ENCODE data around the gene SPATA25. TPM values are rescaled to one million over a fixed set of nuclear protein-coding genes. Genes with fewer than 3 reads are reported as not detected.

Gene SPATA25
- polyA plus RNA-seq, 1 donor (not counting 4 experiments of a cell fraction or from before 2014, with no cell fraction given): not detected

GRCh38 chr20:45845452-45845851 lies 42.0 kb downstream of the SPATA25 start:
- Histone ChIP-seq H4K20me1 (ENCODE audit: control insufficient read depth, extremely low read depth, insufficient read depth, low read length) (no peaks in the 10 kb centered on the region), H3K27ac (ENCODE audit: control insufficient read depth, insufficient read depth, low read length) (no peak overlapping the region), H3K4me3 (ENCODE audit: control insufficient read depth in 2 of 3, extremely low read depth in 1 of 3, insufficient read depth in 2 of 3, low read depth in 1 of 3, low read length in 3 of 3) (no peak overlapping the region), H3K79me2 (ENCODE audit: control insufficient read depth, insufficient read depth, low read length) (no peaks in the 10 kb centered on the region), H3K4me1 (ENCODE audit: control insufficient read depth, extremely low read depth, insufficient read depth, low read length) (no peaks in the 10 kb centered on the region), H2AFZ (ENCODE audit: control insufficient read depth, low read length) (no peak overlapping the region), H3K9me1 (ENCODE audit: control insufficient read depth, extremely low read depth, insufficient read depth, low read length) (no peaks in the 10 kb centered on the region), H3K4me2 (ENCODE audit: control insufficient read depth, extremely low read depth, insufficient read depth, low read depth, low read length) (no peak overlapping the region), H3K9ac (ENCODE audit: control insufficient read depth, extremely low read depth, insufficient read depth, low read length) (no peak overlapping the region), H3K27me3 (ENCODE audit: control insufficient read depth, extremely low read depth, insufficient read depth, low read length) (no peaks in the 10 kb centered on the region), H3K36me3 (ENCODE audit: control insufficient read depth in 2 of 2, extremely low read depth in 1 of 2, insufficient read depth in 2 of 2, low read length in 2 of 2) (peaks cover 17 to 24% of the 10 kb centered on the region in 2 experiments), H3K9me3 (ENCODE audit: control insufficient read depth, low read depth, low read length) (no peaks in the 10 kb centered on the region)
- DNase-seq (ENCODE audit: low read depth, low spot score) (no peak), FAIRE-seq (no peak)
- TF ChIP-seq CTCF (optimal IDR thresholded peaks at IDR 0.05 in 1 of 3, IDR thresholded peaks at IDR 0.05 in 1 of 3, conservative IDR thresholded peaks at IDR 0.05 in 1 of 3; ENCODE audit: extremely low read depth in 1 of 3, insufficient read depth in 2 of 3, low read length in 3 of 3): no peak
- no peak for TF ChIP-seq EZH2 (IDR thresholded peaks at IDR 0.05; ENCODE audit: low read length)
- dilution Hi-C loops (cut with MboI; ENCODE audit: extremely low pct_ligation_motif_present, low sequenced_read_pairs): no loop called here

- H3K9me3 ChIP-seq (ENCODE audit: control insufficient read depth, low read depth, low read length): no peaks in the 10 kb centered on the region
- no peak for DNase-seq (ENCODE audit: low read depth, low spot score)
- H3K4me1 ChIP-seq (ENCODE audit: control insufficient read depth, extremely low read depth, insufficient read depth, low read length): no peaks in the 10 kb centered on the region
- TF ChIP-seq EZH2 (IDR thresholded peaks at IDR 0.05; ENCODE audit: low read length) (no peak), CTCF (optimal IDR thresholded peaks at IDR 0.05 in 1 of 3, IDR thresholded peaks at IDR 0.05 in 1 of 3, conservative IDR thresholded peaks at IDR 0.05 in 1 of 3; ENCODE audit: extremely low read depth in 1 of 3, insufficient read depth in 2 of 3, low read length in 3 of 3) (no peak)
- no peak overlapping the region for H3K9ac ChIP-seq (ENCODE audit: control insufficient read depth, extremely low read depth, insufficient read depth, low read length)
- H2AFZ ChIP-seq (ENCODE audit: control insufficient read depth, low read length): no peak overlapping the region
- no peaks in the 10 kb centered on the region for H3K27me3 ChIP-seq (ENCODE audit: control insufficient read depth, extremely low read depth, insufficient read depth, low read length)
- no peaks in the 10 kb centered on the region for H3K79me2 ChIP-seq (ENCODE audit: control insufficient read depth, insufficient read depth, low read length)
- H3K4me3 ChIP-seq (ENCODE audit: control insufficient read depth in 2 of 3, extremely low read depth in 1 of 3, insufficient read depth in 2 of 3, low read depth in 1 of 3, low read length in 3 of 3): no peak overlapping the region
- H3K27ac ChIP-seq (ENCODE audit: control insufficient read depth, insufficient read depth, low read length): no peak overlapping the region
- peaks cover 17 to 25% of the 10 kb centered on the region in 2 experiments for H3K36me3 ChIP-seq (ENCODE audit: control insufficient read depth in 2 of 2, extremely low read depth in 1 of 2, insufficient read depth in 2 of 2, low read length in 2 of 2)
- no peaks in the 10 kb centered on the region for H3K9me1 ChIP-seq (ENCODE audit: control insufficient read depth, extremely low read depth, insufficient read depth, low read length)
- H4K20me1 ChIP-seq (ENCODE audit: control insufficient read depth, extremely low read depth, insufficient read depth, low read length): no peaks in the 10 kb centered on the region
- FAIRE-seq: no peak
- dilution Hi-C loops (cut with MboI; ENCODE audit: extremely low pct_ligation_motif_present, low sequenced_read_pairs): no loop called here
- no peak overlapping the region for H3K4me2 ChIP-seq (ENCODE audit: control insufficient read depth, extremely low read depth, insufficient read depth, low read depth, low read length)
Measured at GRCh38 chr20:45843506-45843905, 43.9 kb downstream of the SPATA25 start.
